GM18502 (cell line): ENCODE measurements around the gene HS3ST3B1.
A peak's percentile ranks its signal among the peaks of the same experiment; 100 is the strongest.

Source experiments
- ATAC-seq: cut with Tn5 transposase; IDR thresholded peaks from one replicate; pipeline ENCODE4 v1.9.1; 2021; ENCODE audit warnings: mild to moderate bottlenecking; ENCODE audit not compliant: unreplicated experiment, poor library complexity

Gene HS3ST3B1

DNA sequence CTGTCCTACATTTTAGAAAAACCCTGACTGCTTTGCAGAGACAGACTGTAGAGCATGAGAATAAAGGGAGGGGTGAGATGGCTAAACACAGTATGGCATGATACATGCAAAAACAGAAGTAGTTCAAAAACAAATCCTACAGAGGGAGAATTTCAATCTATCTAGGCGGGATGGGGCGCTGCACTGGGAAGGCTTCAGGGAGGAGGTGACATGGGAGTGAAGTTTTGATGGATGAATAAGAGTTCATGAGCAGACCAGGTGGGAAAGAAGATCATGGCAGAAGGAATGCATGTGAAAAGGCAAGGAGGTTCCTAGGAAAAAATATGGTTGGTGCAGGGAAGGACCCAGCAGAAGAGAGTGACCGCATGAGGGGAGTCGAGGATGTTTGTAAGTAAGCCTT lies 19.2 kb downstream of the HS3ST3B1 start:
- no peak for ATAC-seq

DNA sequence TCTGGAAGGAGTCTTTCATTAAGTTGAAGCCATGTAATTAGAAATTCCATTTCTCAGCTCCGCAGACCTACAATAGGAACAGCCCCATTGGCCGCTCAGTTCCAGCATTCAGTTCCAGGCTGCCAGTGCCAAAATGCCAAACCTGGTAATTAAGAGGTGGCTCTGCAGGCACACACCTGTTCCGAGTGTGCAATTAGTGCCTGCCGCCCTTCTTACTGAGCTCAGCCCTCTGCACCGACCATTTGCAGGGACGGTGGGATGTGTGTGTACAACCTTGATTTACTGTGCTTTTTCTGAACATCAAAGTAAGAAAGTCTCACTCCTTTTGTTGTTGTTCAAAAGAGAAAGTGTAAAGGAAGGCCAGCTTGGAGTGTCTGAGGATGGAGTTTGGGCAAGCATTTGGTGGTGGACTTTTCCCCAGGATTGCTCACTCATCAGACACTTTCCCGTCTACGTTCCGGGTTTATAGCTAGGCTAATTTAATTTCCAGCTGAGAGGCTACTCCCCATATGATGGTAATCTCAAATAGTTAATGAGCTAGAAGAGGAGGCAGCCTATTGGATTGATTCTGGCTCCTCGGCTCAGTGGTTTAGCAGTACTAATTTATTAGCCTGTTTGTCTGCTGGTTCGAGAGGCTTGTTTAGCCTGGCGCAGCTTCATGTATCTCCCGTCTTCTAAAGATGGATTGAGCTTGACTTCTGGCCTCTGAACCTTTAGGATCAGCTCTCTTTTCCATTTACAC lies 20.0 kb downstream of the HS3ST3B1 start:
- ATAC-seq: peak; percentile 4

DNA sequence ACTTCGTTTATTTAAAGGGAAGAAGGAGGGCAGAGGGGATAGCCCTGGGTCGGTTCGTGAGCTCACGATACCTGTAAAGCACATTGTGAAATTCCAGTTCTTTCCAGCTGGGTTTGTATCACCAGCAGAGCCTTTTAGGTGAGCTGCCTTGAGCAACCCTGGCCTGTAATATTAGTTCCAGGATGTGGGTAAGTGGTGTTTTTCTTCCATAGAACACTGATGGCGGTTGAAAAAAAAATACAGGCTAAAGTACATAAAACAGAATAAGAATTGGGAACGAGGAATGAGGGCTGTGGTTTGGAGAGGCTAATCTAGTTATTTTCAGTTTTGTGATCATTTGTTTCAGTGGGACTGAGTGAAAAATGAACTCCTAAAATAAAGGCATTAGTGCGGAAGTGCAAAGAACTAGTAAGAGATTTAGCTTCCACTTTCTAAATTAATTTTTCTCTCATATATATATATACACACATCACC lies 20.6 kb downstream of the HS3ST3B1 start:
- peak; percentile 53 for ATAC-seq

DNA sequence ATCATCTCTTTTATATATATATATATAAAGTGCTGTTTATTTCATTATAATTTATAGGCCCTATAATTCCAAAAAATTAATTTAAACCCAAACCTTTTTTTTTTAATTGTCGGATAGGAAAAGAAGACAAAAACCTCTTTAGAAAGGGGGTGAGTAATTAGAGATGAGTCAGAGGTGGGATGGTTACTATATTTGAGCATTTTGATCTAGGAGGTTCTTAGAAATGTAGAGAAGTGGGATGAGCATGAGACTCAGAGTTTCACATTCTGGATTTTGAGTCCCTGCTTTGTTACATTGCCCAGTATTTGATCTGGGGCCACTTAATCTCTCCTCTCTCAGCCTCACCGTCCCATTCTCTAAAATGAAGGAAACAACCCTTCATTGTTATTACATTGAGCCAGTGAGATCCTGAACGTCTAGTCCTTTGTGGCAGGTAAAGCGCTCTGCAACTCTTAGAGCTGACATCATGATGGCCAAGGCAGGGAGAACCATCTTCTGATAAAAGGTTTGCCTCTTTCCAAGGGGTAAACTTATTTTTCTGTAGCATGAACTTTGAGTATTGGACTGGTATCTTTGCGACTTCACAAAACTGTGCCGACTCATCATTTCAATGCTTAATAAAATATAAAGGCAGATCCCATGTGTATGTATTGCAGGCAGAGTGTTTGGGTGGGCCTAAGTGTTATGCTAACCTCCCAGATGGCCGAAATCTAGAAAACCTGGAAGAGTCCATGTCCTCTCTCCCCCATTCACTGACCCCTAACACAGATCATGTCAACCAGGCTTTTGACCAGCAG lies 21.3 kb downstream of the HS3ST3B1 start:
- ATAC-seq: no peak

DNA sequence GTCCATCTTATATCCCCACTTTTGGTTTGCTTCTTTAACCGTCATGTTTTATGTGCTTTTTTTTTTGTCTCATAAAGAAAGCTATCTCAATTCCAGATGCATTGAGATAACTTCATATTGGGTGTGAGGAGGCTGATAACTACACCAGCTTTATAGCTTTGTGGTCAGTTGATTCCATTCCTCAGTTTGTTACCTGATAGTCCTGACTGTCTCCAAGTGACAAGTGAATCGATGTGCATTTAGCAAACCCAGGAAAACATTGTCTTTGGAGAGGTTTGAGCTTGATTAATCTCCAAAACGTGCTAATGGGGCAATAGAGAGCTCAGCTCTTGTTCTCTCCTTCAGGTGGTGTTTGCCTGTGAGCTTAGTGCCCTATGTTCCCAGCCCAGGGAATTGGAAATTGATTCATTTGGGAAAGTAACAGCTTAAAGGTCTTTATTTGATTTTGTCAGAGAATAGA lies 22.7 kb downstream of the HS3ST3B1 start:
- ATAC-seq: no peak

DNA sequence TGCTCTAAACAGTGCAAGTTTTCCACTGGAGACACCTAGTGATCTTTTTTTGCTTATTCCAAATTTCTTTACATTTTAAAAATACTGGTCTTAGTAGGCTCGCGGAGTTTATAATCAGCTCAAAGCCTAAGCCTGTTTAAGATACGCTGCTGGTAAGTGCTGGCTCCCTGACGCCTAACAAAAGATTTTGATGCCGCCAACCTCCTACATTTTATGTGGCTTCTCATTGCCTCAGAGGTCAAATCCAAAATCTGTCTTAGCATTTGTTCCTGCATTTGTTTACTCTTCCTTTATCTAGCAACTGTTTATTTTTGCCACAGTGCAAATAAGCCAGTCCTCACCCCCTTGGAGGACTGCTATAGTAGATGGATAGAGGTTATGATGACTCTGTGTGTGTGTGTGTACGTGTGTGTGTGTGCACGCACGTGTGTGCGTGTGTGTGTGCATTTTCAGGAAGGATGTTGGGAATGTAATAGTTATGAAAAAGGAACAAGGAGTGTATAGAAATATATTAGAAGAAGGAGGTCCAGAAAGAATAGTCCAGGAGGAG lies 24.8 kb downstream of the HS3ST3B1 start:
- ATAC-seq: no peak

DNA sequence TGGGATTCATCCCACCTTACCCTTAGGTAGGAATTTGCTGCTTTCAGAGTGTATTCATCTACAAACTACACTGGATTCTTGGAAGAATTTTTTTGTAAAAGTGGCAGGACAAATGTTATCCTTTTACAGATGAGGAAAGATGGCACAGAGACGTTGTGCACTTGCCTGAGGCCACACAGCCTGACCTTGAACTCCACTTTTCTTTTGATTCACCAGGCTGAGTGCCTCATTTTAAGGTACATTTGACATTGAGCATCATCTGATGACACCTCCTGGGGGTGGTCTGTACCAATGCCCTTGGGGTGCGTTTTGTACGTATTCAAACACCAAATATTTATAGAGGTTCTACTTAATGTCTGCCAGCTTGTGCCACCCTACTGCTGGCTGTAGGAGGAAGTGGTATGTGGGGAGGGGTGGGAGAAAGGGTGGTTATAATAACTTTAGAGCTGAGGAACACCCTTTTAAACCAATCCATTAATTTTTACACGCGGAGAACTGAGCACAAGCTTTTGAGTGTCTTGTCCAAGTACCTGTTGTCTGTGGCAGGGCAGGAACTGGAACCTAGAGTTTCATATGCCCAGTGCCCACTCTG lies 29.1 kb downstream of the HS3ST3B1 start:
- ATAC-seq: no peak

DNA sequence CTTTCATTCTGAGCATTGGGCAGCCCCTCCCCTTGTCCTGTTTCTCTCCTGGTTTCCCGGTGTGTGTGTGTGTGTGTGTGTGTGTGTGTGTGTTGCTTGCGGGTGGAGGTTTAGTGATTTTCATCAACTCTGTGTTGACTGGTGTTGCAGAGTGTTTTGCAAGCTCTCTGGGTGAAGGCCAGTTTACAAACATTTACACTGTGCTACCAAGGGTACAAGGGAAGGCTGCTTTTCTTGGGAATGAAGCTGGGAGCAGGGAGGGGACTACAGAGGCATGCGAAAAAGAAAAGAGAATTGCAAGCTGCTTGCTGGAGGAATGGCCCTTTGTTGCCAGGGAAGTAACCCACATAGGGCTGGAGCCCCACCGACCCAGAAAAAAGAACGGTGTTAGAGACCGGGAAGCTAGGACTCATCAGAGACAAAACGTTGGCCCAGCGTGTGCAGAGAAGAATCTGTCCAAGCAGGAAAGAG lies 29.6 kb downstream of the HS3ST3B1 start:
- no peak for ATAC-seq

DNA sequence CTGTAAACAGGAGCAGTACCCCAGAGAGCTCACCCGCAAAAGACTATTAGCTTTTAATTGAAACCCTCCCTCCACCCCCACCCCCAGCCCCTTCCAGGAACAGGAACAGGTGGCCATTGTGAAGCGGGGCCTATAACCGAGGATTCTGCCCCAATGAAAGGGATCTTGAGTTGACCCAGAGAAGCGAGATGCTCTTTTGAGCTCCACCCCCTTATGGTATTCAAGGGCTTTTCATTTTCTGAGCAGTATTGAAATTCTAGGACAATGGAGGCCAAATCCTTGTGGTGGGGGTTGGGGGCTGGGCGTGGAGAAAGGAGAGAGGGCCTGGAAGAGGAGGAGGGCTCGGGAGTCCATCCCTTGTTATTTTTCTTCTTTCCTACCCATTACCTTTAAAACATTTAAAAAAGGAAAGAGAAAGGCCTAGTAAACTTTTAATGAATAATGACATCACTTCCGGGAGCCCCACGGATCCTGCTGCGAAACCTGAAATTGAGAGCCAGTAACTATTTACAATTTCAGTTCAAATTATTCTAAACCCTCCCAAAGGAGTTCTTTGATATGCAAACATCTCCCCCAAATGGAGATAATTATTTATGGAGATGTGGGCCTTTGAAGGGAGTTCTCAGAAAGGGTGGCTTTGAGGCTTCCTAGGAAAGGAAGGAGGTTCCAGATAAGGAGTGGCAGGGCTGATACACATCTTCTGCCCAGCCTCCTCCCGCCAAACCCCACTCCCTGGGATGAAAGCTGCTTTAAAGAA lies 30.5 kb downstream of the HS3ST3B1 start:
- no peak for ATAC-seq

DNA sequence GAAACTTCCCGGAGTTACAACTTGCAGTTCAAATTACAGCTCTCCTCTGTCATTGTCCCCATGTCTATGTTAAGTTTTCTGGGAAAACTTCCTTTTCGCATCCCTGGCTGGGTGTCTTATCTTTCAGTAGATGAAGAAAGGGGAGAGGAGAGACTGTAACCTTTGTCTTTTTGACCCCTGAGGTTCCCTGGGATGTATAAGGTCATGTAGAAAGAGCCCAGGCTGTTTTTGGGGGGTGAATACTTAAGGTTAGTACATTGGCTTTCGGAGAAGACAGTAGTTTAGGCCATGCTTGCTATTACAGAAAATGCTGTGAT lies 31.1 kb downstream of the HS3ST3B1 start:
- no peak for ATAC-seq

DNA sequence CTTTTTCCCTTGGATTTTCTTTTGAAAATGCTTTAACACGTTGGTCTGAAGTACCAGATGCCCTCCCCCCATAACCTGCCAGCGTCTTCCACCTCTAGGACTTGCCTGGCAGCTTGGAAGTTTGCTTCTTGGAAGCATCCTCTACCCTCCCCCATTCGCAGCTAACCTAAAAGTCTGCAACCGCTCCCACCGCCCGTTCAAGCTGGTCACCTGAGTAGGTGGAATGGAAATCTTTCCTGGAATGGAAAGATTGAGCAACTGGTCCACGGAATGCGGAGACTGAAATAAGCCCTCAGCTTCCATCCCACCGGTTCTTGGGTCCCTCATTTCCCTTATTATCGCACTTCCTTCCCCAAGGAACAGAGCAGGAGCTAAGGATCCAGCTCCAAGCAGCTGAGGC lies 31.4 kb downstream of the HS3ST3B1 start:
- no peak for ATAC-seq

DNA sequence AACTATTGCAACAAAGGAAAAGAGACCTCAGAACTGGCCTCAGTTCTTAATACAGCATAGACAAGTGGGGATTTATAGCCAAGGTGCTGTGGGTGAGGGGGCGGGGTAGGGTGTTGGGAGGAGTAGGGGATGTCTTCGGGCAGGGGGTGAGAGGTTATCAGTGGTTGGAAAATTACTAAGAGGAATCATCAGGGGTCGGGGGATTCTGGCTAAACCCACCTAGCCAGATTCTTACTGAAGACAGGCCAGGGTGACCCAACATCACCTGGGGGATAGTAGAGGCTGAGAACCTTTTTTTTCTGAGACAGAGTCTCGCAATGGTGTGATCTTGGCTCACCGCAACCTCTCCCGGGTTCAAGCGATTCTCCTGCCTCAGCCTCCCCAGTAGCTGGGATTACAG lies 32.6 kb downstream of the HS3ST3B1 start:
- ATAC-seq: no peak

DNA sequence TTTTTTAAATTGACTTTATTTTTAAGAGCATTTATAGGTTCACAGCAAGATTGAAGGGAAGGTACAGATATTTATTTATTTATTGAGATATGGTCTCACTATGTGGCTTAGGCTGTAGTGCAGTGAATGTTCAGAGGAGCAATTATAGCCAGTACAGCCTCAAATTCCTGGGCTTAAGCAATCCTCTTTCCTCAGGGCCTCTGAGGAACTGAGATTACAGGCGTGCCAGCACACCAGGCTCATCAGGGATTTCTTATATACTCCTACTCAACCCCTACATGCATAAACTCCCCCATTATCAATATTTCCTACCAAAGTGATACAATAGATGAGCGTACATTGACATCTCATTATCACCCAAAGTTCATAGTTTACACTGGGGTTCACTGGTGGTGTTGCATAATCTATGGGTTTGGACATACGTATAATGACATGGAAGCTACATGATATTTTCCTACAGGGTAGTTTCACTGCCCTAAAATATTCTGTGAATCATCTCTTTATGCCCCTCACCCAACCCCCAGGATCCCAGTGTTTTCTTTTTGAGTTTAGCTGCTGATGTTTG lies 33.5 kb downstream of the HS3ST3B1 start:
- ATAC-seq: no peak

DNA sequence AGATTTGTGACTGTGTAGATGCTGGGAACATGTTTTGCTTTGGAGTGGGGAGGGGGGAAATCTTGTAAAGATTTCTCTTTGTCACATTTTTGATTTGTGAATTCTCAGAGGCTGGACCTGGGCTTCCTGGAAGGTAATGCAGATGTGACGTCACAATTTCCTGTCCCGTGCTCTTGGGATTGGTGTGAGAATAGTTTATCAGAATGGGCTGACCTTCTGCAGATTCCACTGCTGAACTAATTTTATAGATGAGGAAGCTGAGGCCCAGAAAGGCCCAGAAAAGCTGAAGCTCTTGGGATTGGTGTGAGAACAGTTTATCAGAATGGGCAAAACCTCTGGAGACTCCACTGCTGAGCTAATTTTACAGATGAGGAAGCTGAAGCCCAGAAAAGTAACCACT lies 34.0 kb downstream of the HS3ST3B1 start:
- no peak for ATAC-seq

DNA sequence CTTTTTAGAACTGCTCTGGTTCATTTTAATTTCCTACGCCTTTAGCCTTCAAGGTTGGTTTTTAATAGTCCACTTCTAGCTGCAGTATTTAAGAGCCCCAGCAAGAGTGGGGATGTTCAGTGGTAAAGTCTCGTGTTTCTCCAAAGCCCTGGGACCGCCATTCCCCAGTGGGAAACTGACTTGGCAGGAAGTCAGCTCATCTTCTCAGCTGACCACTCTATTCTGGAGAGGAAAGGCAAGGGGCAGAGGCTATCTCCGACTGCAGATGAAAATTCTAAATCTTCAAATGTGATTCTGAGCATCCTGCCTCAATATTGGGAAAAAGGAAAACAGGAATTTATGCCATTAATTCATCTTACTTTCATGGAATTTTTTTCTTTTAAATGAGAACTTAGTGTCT lies 35.5 kb downstream of the HS3ST3B1 start:
- no peak for ATAC-seq

DNA sequence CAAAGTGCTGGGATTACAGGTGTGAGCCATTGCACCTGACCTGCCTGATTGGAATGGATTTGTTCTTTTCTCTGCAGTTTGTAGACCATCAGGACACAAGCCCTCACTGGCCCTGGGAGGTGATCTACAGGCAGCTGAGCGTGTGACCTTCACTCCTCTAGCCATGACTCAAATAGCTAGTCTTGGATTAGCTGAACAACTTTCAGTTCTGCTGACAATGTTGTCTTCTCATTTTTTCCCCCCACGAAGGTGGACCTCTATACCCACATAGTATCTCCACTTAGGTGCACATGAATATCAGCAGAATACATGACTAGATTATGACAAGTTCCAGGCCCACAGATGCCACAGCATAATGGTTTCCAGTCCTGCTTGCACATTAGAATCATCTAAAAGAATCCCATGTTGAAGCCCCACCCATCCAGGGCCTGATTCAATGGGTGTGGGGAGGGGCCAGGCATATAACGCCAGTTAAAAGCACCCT lies 36.8 kb downstream of the HS3ST3B1 start:
- ATAC-seq: peak; percentile 94

DNA sequence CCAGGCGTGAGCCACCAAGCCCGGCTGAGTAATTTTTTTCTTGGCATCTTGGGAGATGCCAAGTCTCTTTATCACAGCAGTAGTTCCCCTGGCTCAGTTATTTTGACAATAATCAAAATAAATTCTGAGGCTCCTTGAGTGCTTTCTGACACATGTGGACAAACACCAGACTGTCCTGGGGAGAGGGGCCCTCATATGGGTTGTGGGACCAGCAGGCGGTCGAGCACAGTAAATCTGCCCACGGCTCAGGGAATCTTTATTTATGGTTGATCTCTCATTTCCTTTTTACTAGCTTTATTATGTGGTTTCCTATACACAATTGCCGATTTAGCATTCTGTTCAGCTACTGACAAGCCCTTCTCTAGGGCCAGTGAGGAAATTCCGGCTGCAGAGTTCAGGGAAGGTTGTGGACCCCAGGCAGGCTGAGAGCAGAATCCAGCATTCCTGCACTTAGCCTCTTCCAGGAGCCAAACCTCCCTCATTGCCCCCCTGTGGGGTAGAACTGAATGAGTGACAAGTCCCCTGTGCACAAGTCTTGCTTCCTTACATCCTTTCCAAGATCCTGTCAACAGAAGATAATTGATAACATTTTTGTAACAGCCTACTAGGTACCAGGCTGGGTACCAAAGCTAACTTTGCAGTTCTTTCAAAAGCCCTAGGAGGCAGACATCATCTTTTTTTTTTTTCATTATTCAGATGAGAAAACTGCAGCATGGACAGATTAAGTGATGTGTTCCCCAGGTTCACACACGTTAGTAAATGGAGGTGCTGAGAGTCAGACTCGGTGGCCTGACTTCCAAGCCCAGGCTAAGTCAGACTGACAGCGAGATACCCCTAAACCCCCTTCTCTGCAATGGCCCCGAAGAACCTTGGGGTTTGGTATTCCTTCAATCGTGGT lies 40.2 kb downstream of the HS3ST3B1 start:
- ATAC-seq: no peak

DNA sequence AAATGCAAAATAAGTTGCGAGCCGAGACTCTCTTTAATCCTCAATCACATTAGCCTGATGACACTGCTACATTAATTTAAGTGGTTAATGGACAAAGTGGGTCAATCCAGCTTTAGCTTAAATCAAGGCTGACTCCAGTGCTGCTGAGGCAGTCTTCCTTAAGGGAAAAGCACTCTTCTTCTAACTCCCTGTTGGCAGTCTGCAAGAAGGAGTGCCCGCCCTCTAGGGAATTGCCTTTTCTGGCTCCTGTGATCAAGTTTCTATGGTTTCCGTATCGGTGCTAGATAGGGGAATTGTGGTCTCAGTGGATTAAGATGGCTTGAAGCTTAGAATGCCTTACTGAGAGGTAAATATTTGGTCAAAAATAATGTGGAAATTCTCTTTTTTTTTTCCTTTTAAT lies 41.0 kb downstream of the HS3ST3B1 start:
- no peak for ATAC-seq

DNA sequence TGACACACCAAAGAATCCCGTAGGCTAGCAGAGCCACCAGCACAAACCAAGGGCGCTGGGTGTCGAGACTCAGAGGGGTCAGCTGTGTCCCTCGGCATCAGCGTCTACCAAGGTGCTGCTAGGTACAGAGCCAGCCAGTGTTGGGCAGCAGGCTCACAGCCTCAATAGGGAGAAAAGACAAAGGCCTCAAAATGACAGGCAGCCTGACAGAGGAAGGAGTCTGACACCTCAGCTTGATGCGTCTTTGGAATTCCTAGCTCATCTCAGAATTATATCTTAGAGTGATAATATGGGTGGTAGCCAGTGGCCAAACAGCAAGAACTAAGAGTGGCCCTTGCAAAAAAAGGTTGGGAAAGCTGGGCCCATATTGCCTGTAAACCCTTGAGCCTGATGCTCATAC lies 45.9 kb downstream of the HS3ST3B1 start:
- peak; percentile 42 for ATAC-seq
